ENCODE results near the gene FAM217A. TPM values are rescaled to one million over a fixed set of nuclear protein-coding genes. Genes with fewer than 3 reads are reported as not detected.

FAM217A gene
- total RNA-seq, 1 experiment from 2014 or later = not detected

GRCh38 chr6:4032475-4032874, 46.5 kb downstream of the FAM217A start:
- POLR2A ChIA-PET = interaction anchor here (0.9 kb wide), 1 partner anchor 12 kb away, joined by 3 read pairs; a partner anchor contains a TSS
- H3K36me3 Mint-ChIP-seq (ENCODE audit: insufficient read depth, unreplicated experiment) = peaks cover 62% of the 10 kb centered on the region
- no peaks in the 10 kb centered on the region for H3K9me3 Mint-ChIP-seq (ENCODE audit: unreplicated experiment)
- H3K4me3 ChIP-seq (ENCODE audit: low read depth, low read length) = no peak overlapping the region
- H3K27me3 ChIP-seq (replicated peaks; ENCODE audit: control insufficient read depth, insufficient read depth, low read length) = no peaks in the 10 kb centered on the region
- no peak overlapping the region for H3K4me3 Mint-ChIP-seq (ENCODE audit: unreplicated experiment)
- no peak for DNase-seq
- peaks cover 14% of the 10 kb centered on the region for H3K4me1 Mint-ChIP-seq (ENCODE audit: low read depth, unreplicated experiment)
- H3K9me3 ChIP-seq = no peaks in the 10 kb centered on the region
- no peaks in the 10 kb centered on the region for H3K4me1 ChIP-seq
- H3K27ac Mint-ChIP-seq (ENCODE audit: unreplicated experiment) = no peak overlapping the region
- TF ChIP-seq CTCF (IDR thresholded peaks at IDR 0.05; ENCODE audit: insufficient read depth in 1 of 2, low read depth in 1 of 2, low read length in 1 of 2, severe bottlenecking in 1 of 2, unreplicated experiment in 1 of 2) = no peak
- CTCF ChIA-PET = no interaction called here
- H3K36me3 ChIP-seq (ENCODE audit: control insufficient read depth, insufficient read depth, low read length) = peaks cover 2% of the 10 kb centered on the region; the same call in 1 of the 2 replicates
- no peaks in the 10 kb centered on the region for H3K27me3 Mint-ChIP-seq (ENCODE audit: insufficient read depth, unreplicated experiment)
- BruUV-seq (replicated peaks) = no TSS peak
- intact Hi-C loops (cut with micrococcal nuclease; ENCODE audit: unreplicated experiment) = no loop called here

- H3K9me3 Mint-ChIP-seq (ENCODE audit: unreplicated experiment) = no peaks in the 10 kb centered on the region
- peaks cover 14% of the 10 kb centered on the region for H3K4me1 Mint-ChIP-seq (ENCODE audit: low read depth, unreplicated experiment)
- intact Hi-C loops (cut with micrococcal nuclease; ENCODE audit: unreplicated experiment) = no loop called here
- H3K27me3 ChIP-seq (replicated peaks; ENCODE audit: control insufficient read depth, insufficient read depth, low read length) = no peaks in the 10 kb centered on the region
- CTCF ChIA-PET = no interaction called here
- no peak for TF ChIP-seq CTCF (IDR thresholded peaks at IDR 0.05; ENCODE audit: insufficient read depth in 1 of 2, low read depth in 1 of 2, low read length in 1 of 2, severe bottlenecking in 1 of 2, unreplicated experiment in 1 of 2)
- H3K36me3 ChIP-seq (ENCODE audit: control insufficient read depth, insufficient read depth, low read length) = peaks cover 2% of the 10 kb centered on the region; the same call in 1 of the 2 replicates
- no peak for DNase-seq
- H3K9me3 ChIP-seq = no peaks in the 10 kb centered on the region
- H3K27me3 Mint-ChIP-seq (ENCODE audit: insufficient read depth, unreplicated experiment) = no peaks in the 10 kb centered on the region
- H3K4me3 Mint-ChIP-seq (ENCODE audit: unreplicated experiment) = no peak overlapping the region
- H3K4me1 ChIP-seq = no peaks in the 10 kb centered on the region
- no peak overlapping the region for H3K27ac Mint-ChIP-seq (ENCODE audit: unreplicated experiment)
- H3K4me3 ChIP-seq (ENCODE audit: low read depth, low read length) = no peak overlapping the region
- no TSS peak for BruUV-seq (replicated peaks)
- POLR2A ChIA-PET = no interaction called here
- peaks cover 59% of the 10 kb centered on the region for H3K36me3 Mint-ChIP-seq (ENCODE audit: insufficient read depth, unreplicated experiment)
Observed at GRCh38 chr6:4031442-4031841, 47.5 kb downstream of the FAM217A start.

GRCh38 chr6:4030669-4031068, 48.3 kb downstream of the FAM217A start:
- no peaks in the 10 kb centered on the region for H3K9me3 ChIP-seq

More at GRCh38 chr6:4030669-4031068, 48.3 kb downstream of the FAM217A start:
- no peak overlapping the region for H3K27ac Mint-ChIP-seq (ENCODE audit: unreplicated experiment)
- BruUV-seq (replicated peaks) = no TSS peak
- H3K27me3 Mint-ChIP-seq (ENCODE audit: insufficient read depth, unreplicated experiment) = no peaks in the 10 kb centered on the region
- intact Hi-C loops (cut with micrococcal nuclease; ENCODE audit: unreplicated experiment) = no loop called here
- Histone ChIP-seq H3K4me1 (no peaks in the 10 kb centered on the region), H3K4me3 (ENCODE audit: low read depth, low read length) (no peak overlapping the region), H3K36me3 (ENCODE audit: control insufficient read depth, insufficient read depth, low read length) (peaks cover 2% of the 10 kb centered on the region; the same call in 1 of the 2 replicates), H3K27me3 (replicated peaks; ENCODE audit: control insufficient read depth, insufficient read depth, low read length) (no peaks in the 10 kb centered on the region)
- H3K4me1 Mint-ChIP-seq (ENCODE audit: low read depth, unreplicated experiment) = peaks cover 14% of the 10 kb centered on the region
- H3K4me3 Mint-ChIP-seq (ENCODE audit: unreplicated experiment) = no peak overlapping the region
- CTCF ChIA-PET = no interaction called here
- TF ChIP-seq CTCF (IDR thresholded peaks at IDR 0.05; ENCODE audit: insufficient read depth in 1 of 2, low read depth in 1 of 2, low read length in 1 of 2, severe bottlenecking in 1 of 2, unreplicated experiment in 1 of 2) = no peak
- POLR2A ChIA-PET = no interaction called here
- peaks cover 53% of the 10 kb centered on the region for H3K36me3 Mint-ChIP-seq (ENCODE audit: insufficient read depth, unreplicated experiment)
- DNase-seq = no peak
- H3K9me3 Mint-ChIP-seq (ENCODE audit: unreplicated experiment) = no peaks in the 10 kb centered on the region
